BJ (cell line): ENCODE measurements around the gene RNF11. TPM values are rescaled to one million over a fixed set of nuclear protein-coding genes. Genes with fewer than 3 reads are reported as not detected.
"Not testable (repeated sequence)": the region's sequence is repeated elsewhere in the genome, so short reads cannot be mapped to it uniquely, and the experiment has no call there.

Experiments used
- CTCF ChIA-PET: fragments of 350-600 bp; formaldehyde crosslinking; extraction: SDS; loops from one replicate; lab custom pipeline; 2021; ENCODE audit warnings: antibody characterized with exemption, inconsistent platforms; lab: Yijun Ruan, JAX
- POLR2A ChIA-PET: fragments of 300-600 bp; sonication (Branson Sonifier 250); formaldehyde crosslinking; extraction: SDS; loops from one replicate; lab custom pipeline; 2021; ENCODE audit warnings: antibody characterized with exemption; lab: Charles Lee
- DNase-seq: peaks from one replicate; pipeline ENCODE4 v3.0.0-alpha.2; 2011; ENCODE audit warnings: low read depth
- H3K27me3 ChIP-seq: 2 replicates; pipeline ENCODE4 v1.6.0; 2011; ENCODE audit warnings: low read length; ENCODE audit not compliant: control insufficient read depth, insufficient read depth
- H3K36me3 ChIP-seq: 2 replicates; pipeline ENCODE4 v1.5.1; 2011; ENCODE audit warnings: low read length; ENCODE audit not compliant: control insufficient read depth, insufficient read depth
- H3K4me3 ChIP-seq: 2 replicates; pipeline ENCODE4 v1.5.1; 2011; ENCODE audit warnings: low read depth, mild to moderate bottlenecking, control low read depth, low read length
- CTCF ChIP-seq: IDR thresholded peaks from 2 replicates; pipeline ENCODE4 v1.5.1; 2011; ENCODE audit warnings: low read depth, mild to moderate bottlenecking, control low read depth, inconsistent platforms, low read length, moderate library complexity; ENCODE audit not compliant: insufficient read depth
- polyA plus RNA-seq: library from polyadenylated mRNA; depleted of rRNA; stranded (reverse); fragments of >200 nt; gene quantifications from 2 replicates; pipeline ENCODE4 v1.2.3, GENCODE V29; 2011

The RNF11 gene
- polyA plus RNA-seq, 1 experiment = 81.5 TPM

DNA sequence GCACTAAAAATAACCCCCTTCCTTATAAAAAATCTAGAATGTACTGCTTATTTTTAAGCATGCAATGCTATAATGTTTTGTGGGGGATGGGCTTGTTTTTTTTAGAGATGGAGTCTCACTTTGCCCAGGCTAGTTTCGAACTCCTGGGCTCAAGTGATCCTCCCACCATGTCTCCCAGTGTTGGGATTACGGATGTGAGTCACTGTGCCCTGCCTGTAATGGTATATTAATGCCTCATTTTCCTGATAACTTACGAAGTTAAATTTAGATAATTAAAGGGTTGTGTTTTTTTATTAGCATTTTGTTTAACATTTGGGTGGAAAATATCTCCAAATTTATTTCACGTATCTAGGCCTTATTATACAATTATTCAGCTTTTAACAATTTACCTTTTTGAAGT is 6.5 kb downstream of the RNF11 start:
- no peak for TF ChIP-seq CTCF
- ChIA-PET CTCF (no interaction called here), POLR2A (no interaction called here)
- H3K27me3 ChIP-seq = no peaks in the 10 kb centered on the region
- DNase-seq = no peak
- H3K36me3 ChIP-seq = no peaks in the 10 kb centered on the region
- no peak overlapping the region for H3K4me3 ChIP-seq

DNA sequence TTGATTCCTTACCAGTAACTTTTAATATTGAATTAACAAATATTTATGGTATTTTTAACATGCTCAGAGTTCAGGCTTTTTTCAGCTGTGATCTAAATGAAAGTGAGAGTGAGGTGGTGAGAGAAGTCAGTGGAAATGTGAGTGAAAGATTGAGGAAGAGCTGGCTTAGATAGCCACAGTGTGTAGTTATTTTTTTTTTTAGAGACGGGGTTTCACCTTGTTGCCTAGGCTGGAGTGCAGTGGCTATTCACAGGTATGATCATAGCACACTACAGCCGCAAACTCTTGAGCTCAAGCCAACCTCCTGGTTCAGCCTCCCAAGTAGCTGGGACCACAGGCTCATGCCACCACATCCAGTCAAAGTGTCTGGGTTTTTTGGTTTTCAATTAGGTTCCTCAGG is 10.9 kb downstream of the RNF11 start:
- ChIA-PET POLR2A (no interaction called here), CTCF (no interaction called here)
- DNase-seq = no peak
- no peak for TF ChIP-seq CTCF
- H3K4me3 ChIP-seq = no peak overlapping the region
- H3K36me3 ChIP-seq = no peaks in the 10 kb centered on the region
- H3K27me3 ChIP-seq = no peaks in the 10 kb centered on the region

GRCh38 chr1:51247499-51247898 is 11.4 kb downstream of the RNF11 start:
- Histone ChIP-seq H3K36me3 (no peaks in the 10 kb centered on the region), H3K4me3 (no peak overlapping the region), H3K27me3 (no peaks in the 10 kb centered on the region)
- TF ChIP-seq CTCF = no peak
- ChIA-PET POLR2A (no interaction called here), CTCF (no interaction called here)
- no peak for DNase-seq

DNA sequence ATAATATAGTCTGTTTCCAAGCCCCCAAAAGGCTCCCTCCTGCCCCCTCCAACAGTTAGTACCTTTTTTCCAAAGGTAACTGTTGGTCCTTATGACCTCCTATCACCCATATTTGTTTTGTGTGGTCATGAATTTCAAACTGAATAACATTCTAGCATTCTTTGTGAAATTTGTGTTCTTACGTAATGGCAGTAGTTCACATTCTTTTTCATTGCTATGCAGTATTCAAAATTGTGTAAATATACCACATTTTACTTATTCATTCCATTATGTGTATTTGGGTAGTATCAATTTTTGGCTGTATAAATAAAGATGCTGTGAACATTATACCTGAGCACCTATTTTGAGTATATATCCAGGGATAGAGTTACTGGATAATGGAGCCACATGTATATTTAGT is 13.4 kb downstream of the RNF11 start:
- H3K4me3 ChIP-seq = no peak overlapping the region
- no peaks in the 10 kb centered on the region for H3K36me3 ChIP-seq
- DNase-seq = no peak
- no peaks in the 10 kb centered on the region for H3K27me3 ChIP-seq
- TF ChIP-seq CTCF = no peak
- CTCF ChIA-PET = interaction anchor here (0.6 to 1.4 kb wide), 4 partner anchors 10 to 509 kb away, joined by 3 read pairs; no protein-coding TSS in a partner anchor
- POLR2A ChIA-PET = no interaction called here

DNA sequence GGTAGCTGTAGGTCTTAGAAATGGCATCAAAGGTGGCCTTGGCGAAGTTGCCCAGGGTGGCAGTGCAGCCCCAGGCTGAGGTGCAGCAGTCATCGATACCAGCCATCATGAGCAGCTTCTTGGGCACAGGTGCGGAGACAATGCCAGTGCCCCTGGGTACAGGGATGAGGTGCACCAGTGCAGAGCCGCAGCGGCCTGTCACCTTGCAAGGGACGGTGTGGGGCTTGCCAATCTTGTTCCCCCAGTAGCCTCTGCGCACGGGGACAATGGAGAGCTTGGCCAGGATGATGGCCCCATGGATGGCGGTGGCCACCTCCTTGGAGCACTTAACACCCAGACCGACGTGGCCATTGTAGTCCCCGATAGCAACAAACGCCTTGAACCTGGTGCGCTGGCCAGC is 14.7 kb downstream of the RNF11 start:
- DNase-seq, H3K36me3 ChIP-seq, H3K4me3 ChIP-seq, H3K27me3 ChIP-seq, POLR2A ChIA-PET: not testable (repeated sequence)
- CTCF ChIA-PET = interaction anchor here (1.4 kb wide), 1 partner anchor 46 kb away, joined by 3 read pairs; no protein-coding TSS in a partner anchor

GRCh38 chr1:51251165-51251564 is 15.1 kb downstream of the RNF11 start:
- H3K4me3 ChIP-seq, DNase-seq, CTCF ChIA-PET: not testable (repeated sequence)

More at GRCh38 chr1:51251165-51251564, 15.1 kb downstream of the RNF11 start:
- POLR2A ChIA-PET, H3K27me3 ChIP-seq, H3K36me3 ChIP-seq: not testable (repeated sequence)
